Endothelial cell of umbilical vein (primary cell): ENCODE data around the gene NAP1L1. TPM values are rescaled to one million over a fixed set of nuclear protein-coding genes. Genes with fewer than 3 reads are reported as not detected.

Source experiments
- BruUV-seq: library from RNA; stranded (reverse); fragments of 400-500 nt; replicated peaks from 2 replicates; lab custom pipeline; 2021; lab: Mats Ljungman, UMichigan
- CTCF ChIA-PET: fragments of 300-600, 350-600 bp; sonication (Branson Sonifier 250); formaldehyde crosslinking; loops from one replicate; lab custom pipeline; 2021; ENCODE audit warnings: antibody characterized with exemption, inconsistent platforms; lab: Charles Lee
- POLR2A ChIA-PET: fragments of 300-600, 350-600 bp; sonication (Branson Sonifier 250); formaldehyde crosslinking; loops from one replicate; lab custom pipeline; 2021; ENCODE audit warnings: antibody characterized with exemption, inconsistent platforms; lab: Charles Lee
- DNase-seq: peaks from one replicate; pipeline ENCODE4 v3.0.0-alpha.2; 2011; ENCODE audit warnings: low read depth, low spot score
- FAIRE-seq: peaks from 2 replicates; lab custom pipeline; 2011; peaks lifted over from hg19 to GRCh38; lab: Jason Lieb, UNC
- H2AFZ ChIP-seq: 2 replicates; pipeline ENCODE4 v1.6.0; 2012; ENCODE audit warnings: low read depth, low read length, control low read depth, inconsistent platforms
- H3K27ac ChIP-seq: 2 replicates; pipeline ENCODE4 v1.5.1; 2011; ENCODE audit warnings: low read depth, mild to moderate bottlenecking, control low read depth, low read length, moderate library complexity; ENCODE audit not compliant: insufficient read depth
- H3K27me3 ChIP-seq, 2 experiments: 2 replicates each; pipeline versions ENCODE4 v1.6.0 to v1.6.1; 2011; ENCODE audit warnings: low read length in 2 of 2, mixed read lengths in 1 of 2; ENCODE audit not compliant: control insufficient read depth in 2 of 2, insufficient read depth in 2 of 2
- H3K36me3 ChIP-seq, 2 experiments: 2 replicates in 1 of 2; 3 replicates in 1 of 2; pipeline ENCODE4 v1.5.1; 2011; ENCODE audit warnings: low read length in 2 of 2, mild to moderate bottlenecking in 1 of 2, moderate library complexity in 1 of 2; ENCODE audit not compliant: control insufficient read depth in 2 of 2, insufficient read depth in 2 of 2; ENCODE audit errors: extremely low read depth in 1 of 2
- H3K4me1 ChIP-seq: 3 replicates; pipeline ENCODE4 v1.5.1; 2011; ENCODE audit warnings: mild to moderate bottlenecking, low read length; ENCODE audit not compliant: control insufficient read depth, insufficient read depth; ENCODE audit errors: extremely low read depth
- H3K4me2 ChIP-seq: 2 replicates; pipeline ENCODE4 v1.6.1; 2011; ENCODE audit warnings: low read length, control low read depth, mixed read lengths; ENCODE audit not compliant: insufficient read depth
- H3K4me3 ChIP-seq, 3 experiments: fragments of 200-600 bp in 1 of 3; sonication (generic), shearing (Covaris generic) in 1 of 3; replicated peaks in 1 of 3; 2 replicates each; pipeline ENCODE4 v1.5.1; 2011 to 2016; ENCODE audit warnings: control low read depth in 3 of 3, low read length in 3 of 3, mild to moderate bottlenecking in 2 of 3, inconsistent platforms in 1 of 3, low read depth in 1 of 3, moderate library complexity in 1 of 3; ENCODE audit not compliant: insufficient read depth in 1 of 3
- H3K79me2 ChIP-seq: 2 replicates; pipeline ENCODE4 v1.6.0; 2012; ENCODE audit warnings: low read length, inconsistent platforms; ENCODE audit not compliant: control insufficient read depth, insufficient read depth
- H3K9ac ChIP-seq: replicated peaks from 2 replicates; pipeline ENCODE3; 2011; ENCODE audit warnings: low read length, control low read depth; ENCODE audit not compliant: insufficient read depth; ENCODE audit errors: extremely low read depth
- H3K9me1 ChIP-seq: replicated peaks from 3 replicates; pipeline ENCODE4 v1.6.0; 2011; ENCODE audit warnings: mild to moderate bottlenecking, low read length; ENCODE audit not compliant: control insufficient read depth, insufficient read depth; ENCODE audit errors: extremely low read depth
- H3K9me3 ChIP-seq: replicated peaks from 2 replicates; pipeline ENCODE4 v1.5.1; 2012; ENCODE audit warnings: low read length, inconsistent platforms; ENCODE audit not compliant: control insufficient read depth, insufficient read depth
- H4K20me1 ChIP-seq: replicated peaks from 2 replicates; pipeline ENCODE3; 2011; ENCODE audit warnings: mild to moderate bottlenecking, low read length; ENCODE audit not compliant: control insufficient read depth, insufficient read depth; ENCODE audit errors: extremely low read depth
- EZH2 ChIP-seq: IDR thresholded peaks from 2 replicates; pipeline ENCODE4 v1.6.1; 2012; ENCODE audit warnings: borderline replicate concordance, low read depth, mild to moderate bottlenecking, moderate library complexity, low read length, inconsistent platforms; ENCODE audit not compliant: severe bottlenecking
- FOS ChIP-seq: IDR thresholded peaks from 2 replicates; pipeline ENCODE4 v1.6.1; 2011; ENCODE audit warnings: mild to moderate bottlenecking, low read length, moderate library complexity, borderline replicate concordance; ENCODE audit not compliant: insufficient read depth
- GATA2 ChIP-seq: IDR thresholded peaks from 2 replicates; pipeline ENCODE4 v1.7.0; 2011; ENCODE audit warnings: low read depth, mild to moderate bottlenecking, moderate library complexity, mixed read lengths, low read length; ENCODE audit not compliant: insufficient read length, insufficient read depth
- JUN ChIP-seq: IDR thresholded peaks from 2 replicates; pipeline ENCODE4 v1.6.1; 2011; ENCODE audit warnings: borderline replicate concordance, low read depth; ENCODE audit not compliant: insufficient read length, insufficient read depth
- MYC ChIP-seq: IDR thresholded peaks from one replicate; pipeline ENCODE4 v1.6.1; 2011; ENCODE audit warnings: mild to moderate bottlenecking, low read depth, low read length
- POLR2A ChIP-seq: IDR thresholded peaks from 2 replicates; pipeline ENCODE4 v1.6.1; 2012; ENCODE audit warnings: low read depth, mild to moderate bottlenecking, control low read depth, low read length
- POLR2AphosphoS5 ChIP-seq: IDR thresholded peaks from 2 replicates; pipeline ENCODE4 v1.6.1; 2012; ENCODE audit warnings: low read depth, mild to moderate bottlenecking, control low read depth, low read length, moderate library complexity; ENCODE audit not compliant: insufficient read depth
- dilution Hi-C: fragments of 300-500 bp; cut with MboI; formaldehyde crosslinking; loops from one replicate; pipeline ENCODE4 v1.15.0; 2019; ENCODE audit warnings: low sequenced_read_pairs; ENCODE audit not compliant: extremely low pct_ligation_motif_present
- intact Hi-C: fragments of 100-400 bp; cut with micrococcal nuclease; formaldehyde crosslinking; loops from one replicate; pipeline ENCODE4 v1.10.0; 2022
- polyA plus RNA-seq, 4 experiments: library from polyadenylated mRNA; depleted of rRNA in 3 of 4; stranded (reverse) in 3 of 4; unstranded in 1 of 4; fragments of >200 nt; gene quantifications; 2 replicates each; pipeline versions ENCODE4 v1.2.1 to v1.2.3, GENCODE V29; 2011 to 2012; ENCODE audit warnings: missing spikeins in 1 of 4
- total RNA-seq: library from RNA; stranded (reverse); gene quantifications from 2 replicates; pipeline ENCODE4 v1.2.3, GENCODE V29; 2021
- TF ChIP-seq, protein P1 (sequence below): IDR thresholded peaks from 2 replicates; pipeline ENCODE4 v1.6.1; 2011; ENCODE audit not compliant: insufficient read depth, insufficient read length
- TF ChIP-seq, protein P2 (sequence below), 2 donors: IDR thresholded peaks; 1 replicate in 1 of 2; 2 replicates in 1 of 2; pipeline ENCODE4 v1.5.1; 2011; ENCODE audit warnings: low read length in 2 of 2, mild to moderate bottlenecking in 2 of 2, moderate library complexity in 2 of 2, control low read depth in 1 of 2, inconsistent platforms in 1 of 2, low read depth in 1 of 2; ENCODE audit not compliant: insufficient read depth in 1 of 2; ENCODE audit errors: extremely low read depth in 1 of 2

The NAP1L1 gene
- total and polyA plus RNA-seq, 2 donors (not counting 3 experiments of a cell fraction or from before 2014, with no cell fraction given): 127 to 649 TPM

DNA sequence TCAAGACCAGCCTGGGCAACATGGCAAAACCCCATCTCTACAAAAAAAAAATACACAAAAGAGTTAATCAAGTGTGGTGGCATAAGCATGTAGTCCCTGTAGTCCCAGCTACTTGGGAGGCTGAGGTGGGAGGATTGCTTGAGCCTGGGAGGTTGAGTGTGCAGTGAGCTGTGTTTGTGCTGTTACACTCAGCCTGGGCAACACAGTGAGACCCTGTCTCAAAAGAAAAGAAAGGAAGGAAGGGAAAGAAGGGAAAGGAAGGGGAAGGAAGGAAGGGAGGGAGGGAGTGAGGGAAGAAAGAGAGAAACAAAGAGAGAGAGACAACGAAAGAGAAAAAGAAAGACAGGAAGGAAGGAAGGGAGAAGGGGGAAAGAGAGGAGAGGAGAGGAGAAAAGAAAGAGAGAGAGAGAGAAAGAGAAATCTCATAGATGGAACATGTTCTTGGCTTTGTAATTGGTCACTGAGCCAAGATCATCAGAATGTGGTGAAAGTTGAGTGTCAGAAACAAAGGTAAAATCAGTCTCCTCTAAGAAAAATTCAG, 26.8 kb upstream of the NAP1L1 start:
- TF ChIP-seq JUN (no peak), GATA2 (no peak), FOS (no peak)
- TF ChIP-seq, protein P1, sequence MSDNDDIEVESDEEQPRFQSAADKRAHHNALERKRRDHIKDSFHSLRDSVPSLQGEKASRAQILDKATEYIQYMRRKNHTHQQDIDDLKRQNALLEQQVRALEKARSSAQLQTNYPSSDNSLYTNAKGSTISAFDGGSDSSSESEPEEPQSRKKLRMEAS: no peak
- TF ChIP-seq, protein P2, sequence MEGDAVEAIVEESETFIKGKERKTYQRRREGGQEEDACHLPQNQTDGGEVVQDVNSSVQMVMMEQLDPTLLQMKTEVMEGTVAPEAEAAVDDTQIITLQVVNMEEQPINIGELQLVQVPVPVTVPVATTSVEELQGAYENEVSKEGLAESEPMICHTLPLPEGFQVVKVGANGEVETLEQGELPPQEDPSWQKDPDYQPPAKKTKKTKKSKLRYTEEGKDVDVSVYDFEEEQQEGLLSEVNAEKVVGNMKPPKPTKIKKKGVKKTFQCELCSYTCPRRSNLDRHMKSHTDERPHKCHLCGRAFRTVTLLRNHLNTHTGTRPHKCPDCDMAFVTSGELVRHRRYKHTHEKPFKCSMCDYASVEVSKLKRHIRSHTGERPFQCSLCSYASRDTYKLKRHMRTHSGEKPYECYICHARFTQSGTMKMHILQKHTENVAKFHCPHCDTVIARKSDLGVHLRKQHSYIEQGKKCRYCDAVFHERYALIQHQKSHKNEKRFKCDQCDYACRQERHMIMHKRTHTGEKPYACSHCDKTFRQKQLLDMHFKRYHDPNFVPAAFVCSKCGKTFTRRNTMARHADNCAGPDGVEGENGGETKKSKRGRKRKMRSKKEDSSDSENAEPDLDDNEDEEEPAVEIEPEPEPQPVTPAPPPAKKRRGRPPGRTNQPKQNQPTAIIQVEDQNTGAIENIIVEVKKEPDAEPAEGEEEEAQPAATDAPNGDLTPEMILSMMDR (IDR thresholded peaks at IDR 0.05; ENCODE audit: extremely low read depth in 1 of 2, insufficient read depth in 1 of 2, low read depth in 1 of 2, low read length in 2 of 2): no peak
- FAIRE-seq (no peak), DNase-seq (no peak)
- ChIA-PET CTCF (no interaction called here), POLR2A (no interaction called here)
- Histone ChIP-seq H3K4me2 (no peak overlapping the region), H3K27ac (no peak overlapping the region), H3K27me3 (no peaks in the 10 kb centered on the region), H2AFZ (no peak overlapping the region), H3K9me3 (no peaks in the 10 kb centered on the region), H3K9ac (no peak overlapping the region), H3K4me1 (peaks cover 5% of the 10 kb centered on the region), H3K4me3 (no peak overlapping the region), H3K36me3 (no peaks in the 10 kb centered on the region), H3K79me2 (no peaks in the 10 kb centered on the region), H4K20me1 (no peaks in the 10 kb centered on the region), H3K9me1 (peaks cover 3% of the 10 kb centered on the region)
- intact Hi-C loops (no loop called here), dilution Hi-C loops (no loop called here)
- no TSS peak for BruUV-seq

DNA sequence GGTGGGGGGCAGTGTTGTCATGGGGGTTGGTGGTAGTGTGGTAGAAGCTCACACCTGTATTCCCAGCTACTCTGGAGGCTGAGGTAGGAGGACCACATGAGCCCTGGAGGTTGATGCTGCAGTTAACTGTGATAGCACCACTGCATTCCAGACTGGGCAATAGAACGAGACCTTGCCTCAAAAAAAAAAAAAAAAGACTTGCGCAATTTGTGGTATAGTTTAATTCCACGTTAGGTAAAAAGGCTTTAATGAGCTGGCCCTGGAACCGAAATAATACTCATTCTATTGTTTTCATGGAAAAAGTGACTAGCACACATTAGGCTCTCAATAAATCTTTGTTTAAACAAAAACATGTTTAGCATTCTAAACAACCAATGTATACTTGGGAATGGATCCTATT, 25.4 kb upstream of the NAP1L1 start:
- CTCF ChIA-PET: interaction anchor here (0.8 to 1.4 kb wide), 5 partner anchors 9 to 472 kb away, joined by 3 to 5 read pairs (median 3); no protein-coding TSS in a partner anchor

More for the DNA sequence above, 25.4 kb upstream of the NAP1L1 start:
- Histone ChIP-seq H3K79me2 (no peaks in the 10 kb centered on the region), H3K4me1 (peaks cover 5% of the 10 kb centered on the region), H3K9ac (no peak overlapping the region), H3K27ac (no peak overlapping the region), H4K20me1 (no peaks in the 10 kb centered on the region), H3K9me3 (no peaks in the 10 kb centered on the region), H3K36me3 (no peaks in the 10 kb centered on the region), H3K9me1 (peaks cover 3% of the 10 kb centered on the region), H2AFZ (no peak overlapping the region), H3K4me2 (no peak overlapping the region), H3K4me3 (no peak overlapping the region), H3K27me3 (no peaks in the 10 kb centered on the region)
- TF ChIP-seq MYC (no peak), GATA2 (no peak), EZH2 (no peak), FOS (no peak), POLR2A (no peak), JUN (no peak), POLR2AphosphoS5 (no peak)
- TF ChIP-seq, protein P2 (IDR thresholded peaks at IDR 0.05; ENCODE audit: extremely low read depth in 1 of 2, insufficient read depth in 1 of 2, low read depth in 1 of 2, low read length in 2 of 2): no peak
- TF ChIP-seq, protein P1: no peak
- no peak for FAIRE-seq
- POLR2A ChIA-PET: no interaction called here
- intact Hi-C loops (no loop called here), dilution Hi-C loops (no loop called here)
- no TSS peak for BruUV-seq
- no peak for DNase-seq
